ACC112 (cell line): Measurements from ENCODE around the gene SFMBT1.
A peak's percentile ranks its signal among the peaks of the same experiment; 100 is the strongest.

Experiments
- H2AFZ ChIP-seq: fragments of 200-600 bp; sonication (generic); one replicate; pipeline ENCODE4 v1.6.0; 2017; ENCODE audit warnings: antibody characterized with exemption, low read length; ENCODE audit not compliant: unreplicated experiment
- H3K27ac ChIP-seq: fragments of 200-600 bp; sonication (generic); 2 replicates; pipeline ENCODE4 v1.5.1; 2014; ENCODE audit warnings: low read depth, mild to moderate bottlenecking, antibody characterized with exemption, low read length, moderate library complexity
- H3K27me3 ChIP-seq: fragments of 200-600 bp; sonication (generic); 2 replicates; pipeline ENCODE4 v1.6.1; 2014; ENCODE audit warnings: mild to moderate bottlenecking, antibody characterized with exemption, low read length, moderate library complexity, mixed read lengths; ENCODE audit not compliant: insufficient read depth
- H3K36me3 ChIP-seq: fragments of 200-600 bp; sonication (generic); 2 replicates; pipeline ENCODE4 v1.6.1; 2016; ENCODE audit warnings: mild to moderate bottlenecking, antibody characterized with exemption, low read length, moderate library complexity, mixed read lengths; ENCODE audit not compliant: insufficient read depth
- H3K4me1 ChIP-seq: fragments of 200-600 bp; sonication (generic); one replicate; pipeline ENCODE4 v1.6.1; 2016; ENCODE audit warnings: low read length, mixed read lengths; ENCODE audit not compliant: insufficient read depth, unreplicated experiment, control insufficient read depth
- H3K4me3 ChIP-seq: fragments of 200-600 bp; sonication (generic); 2 replicates; pipeline ENCODE4 v1.5.1; 2014; ENCODE audit warnings: mild to moderate bottlenecking, low read depth, low read length
- H3K79me2 ChIP-seq: fragments of 200-600 bp; sonication (generic); one replicate; pipeline ENCODE4 v1.6.0; 2016; ENCODE audit warnings: low read length; ENCODE audit not compliant: control insufficient read depth, unreplicated experiment, insufficient read depth

The SFMBT1 gene

DNA sequence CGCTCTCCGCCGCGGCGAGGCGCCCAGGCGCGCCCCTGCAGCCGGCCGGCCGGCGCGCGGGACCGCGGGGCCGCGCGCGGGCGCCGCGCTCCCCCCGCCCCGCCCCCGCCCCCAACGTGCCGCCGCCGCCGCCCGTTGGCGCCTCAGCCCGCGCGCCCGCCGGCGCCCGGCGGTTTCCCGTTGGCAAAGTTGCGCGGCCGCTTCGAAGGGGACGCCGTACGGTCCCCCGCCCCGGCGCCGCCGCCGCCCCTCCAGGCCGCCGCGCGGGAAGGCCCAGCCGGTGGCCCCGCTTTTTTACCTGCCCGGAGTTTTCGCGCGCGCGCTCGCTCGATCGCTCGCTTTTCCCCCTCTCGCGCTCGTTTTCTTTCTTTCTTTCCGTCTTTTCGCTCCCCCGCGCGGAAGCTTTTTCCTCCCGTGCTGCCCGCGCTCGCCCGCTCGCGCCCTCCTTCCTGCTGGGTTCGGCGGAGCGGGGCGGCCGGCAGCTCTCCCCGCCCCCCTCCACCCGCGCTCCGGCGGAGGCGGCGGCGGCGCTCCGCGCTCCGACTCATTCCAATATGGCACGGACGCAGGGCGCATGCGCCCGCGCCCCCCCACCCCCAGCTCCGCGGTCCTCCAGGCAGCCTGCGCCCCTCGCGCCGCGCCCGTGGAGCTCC, at the start of gene SFMBT1:
Gene SFMBT1, minus strand, starts transcription at position 556 of the 653 bp plus-strand sequence. CDS start 76,945 bp downstream, outside the sequence.
- H3K4me1 ChIP-seq, result peaks cover 7% of the 10 kb centered on the region
- peaks cover 18% of the 10 kb centered on the region; the same call in 1 of the 2 replicates for H3K27me3 ChIP-seq
- H3K79me2 ChIP-seq, result peaks cover 9% of the 10 kb centered on the region
- H3K4me3 ChIP-seq, result peak within 1 kb of the TSS; percentile 98
- no peaks in the 10 kb centered on the region for H3K36me3 ChIP-seq
- peak within 1 kb of the TSS; percentile 40 for H3K27ac ChIP-seq
- H2AFZ ChIP-seq, result peak within 1 kb of the TSS; percentile 98

GRCh38 chr3:53092942-53093341, 47.1 kb upstream of the SFMBT1 start:
- Histone ChIP-seq H3K27ac (no peak overlapping the region), H3K4me3 (no peak overlapping the region), H2AFZ (no peak overlapping the region), H3K36me3 (peaks cover 7% of the 10 kb centered on the region; the same call in 1 of the 2 replicates), H3K27me3 (no peaks in the 10 kb centered on the region), H3K4me1 (no peaks in the 10 kb centered on the region), H3K79me2 (no peaks in the 10 kb centered on the region)

- Histone ChIP-seq H3K4me1 (no peaks in the 10 kb centered on the region), H3K79me2 (no peaks in the 10 kb centered on the region), H3K4me3 (no peak overlapping the region), H2AFZ (no peak overlapping the region), H3K36me3 (peaks cover 7% of the 10 kb centered on the region; the same call in 1 of the 2 replicates), H3K27me3 (no peaks in the 10 kb centered on the region), H3K27ac (no peak overlapping the region)
Measured at GRCh38 chr3:53092216-53092615, 46.3 kb upstream of the SFMBT1 start.

DNA sequence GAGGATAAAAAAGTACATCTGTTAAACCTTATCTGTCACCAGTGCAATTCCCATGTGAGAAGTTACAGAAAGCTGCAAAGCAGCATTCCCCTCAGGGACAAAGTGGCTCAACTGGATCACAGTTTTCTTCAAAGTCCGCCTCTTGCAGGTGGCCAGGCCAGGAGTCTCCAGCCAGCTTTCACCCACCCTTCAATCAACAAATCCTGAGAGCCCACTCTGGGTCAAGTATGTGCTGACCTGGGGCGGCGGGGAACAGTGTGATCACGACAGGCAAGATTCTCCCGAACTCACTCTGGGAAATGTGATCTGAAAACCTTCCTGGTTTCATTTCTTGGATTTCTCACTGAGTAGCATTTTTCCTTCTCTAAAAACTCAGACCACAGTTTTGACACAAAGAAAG, 45.1 kb upstream of the SFMBT1 start:
- Histone ChIP-seq H2AFZ (no peak overlapping the region), H3K79me2 (no peaks in the 10 kb centered on the region), H3K36me3 (peaks cover 7% of the 10 kb centered on the region; the same call in 1 of the 2 replicates)

DNA sequence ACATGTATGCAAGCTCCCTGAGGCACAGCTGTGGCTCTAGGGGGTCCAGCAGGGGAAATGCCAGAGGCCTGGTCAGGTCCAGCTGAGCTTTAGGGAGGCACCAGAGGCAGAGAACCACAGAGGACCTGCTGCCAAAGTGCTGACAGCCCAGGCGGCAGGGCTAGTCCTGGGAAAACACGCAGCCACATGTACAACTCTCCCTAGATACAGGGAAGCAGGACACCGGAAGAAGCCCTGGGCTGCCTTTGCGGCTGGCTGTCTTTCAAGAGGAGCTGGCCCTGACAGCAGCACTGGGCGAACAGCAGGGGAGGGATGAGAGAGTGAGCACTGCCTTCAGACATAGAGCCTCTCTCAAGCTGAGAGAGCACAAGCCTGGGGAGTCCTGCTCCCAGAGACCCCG, 43.6 kb upstream of the SFMBT1 start:
- H3K27ac ChIP-seq, result no peak overlapping the region
- H3K27me3 ChIP-seq, result no peaks in the 10 kb centered on the region
- H3K4me3 ChIP-seq, result no peak overlapping the region
- no peaks in the 10 kb centered on the region for H3K79me2 ChIP-seq
- H3K4me1 ChIP-seq, result no peaks in the 10 kb centered on the region
- peaks cover 7% of the 10 kb centered on the region; the same call in 1 of the 2 replicates for H3K36me3 ChIP-seq
- no peak overlapping the region for H2AFZ ChIP-seq

More for the DNA sequence above, 45.1 kb upstream of the SFMBT1 start:
- Histone ChIP-seq H3K27ac (no peak overlapping the region), H3K4me3 (no peak overlapping the region), H3K4me1 (no peaks in the 10 kb centered on the region), H3K27me3 (no peaks in the 10 kb centered on the region)

GRCh38 chr3:53085476-53085875, 39.6 kb upstream of the SFMBT1 start:
- Histone ChIP-seq H3K79me2 (no peaks in the 10 kb centered on the region), H3K4me3 (no peak overlapping the region), H3K4me1 (no peaks in the 10 kb centered on the region), H3K27ac (no peak overlapping the region), H3K36me3 (peaks cover 5% of the 10 kb centered on the region; the same call in 1 of the 2 replicates), H3K27me3 (no peaks in the 10 kb centered on the region), H2AFZ (no peak overlapping the region)

DNA sequence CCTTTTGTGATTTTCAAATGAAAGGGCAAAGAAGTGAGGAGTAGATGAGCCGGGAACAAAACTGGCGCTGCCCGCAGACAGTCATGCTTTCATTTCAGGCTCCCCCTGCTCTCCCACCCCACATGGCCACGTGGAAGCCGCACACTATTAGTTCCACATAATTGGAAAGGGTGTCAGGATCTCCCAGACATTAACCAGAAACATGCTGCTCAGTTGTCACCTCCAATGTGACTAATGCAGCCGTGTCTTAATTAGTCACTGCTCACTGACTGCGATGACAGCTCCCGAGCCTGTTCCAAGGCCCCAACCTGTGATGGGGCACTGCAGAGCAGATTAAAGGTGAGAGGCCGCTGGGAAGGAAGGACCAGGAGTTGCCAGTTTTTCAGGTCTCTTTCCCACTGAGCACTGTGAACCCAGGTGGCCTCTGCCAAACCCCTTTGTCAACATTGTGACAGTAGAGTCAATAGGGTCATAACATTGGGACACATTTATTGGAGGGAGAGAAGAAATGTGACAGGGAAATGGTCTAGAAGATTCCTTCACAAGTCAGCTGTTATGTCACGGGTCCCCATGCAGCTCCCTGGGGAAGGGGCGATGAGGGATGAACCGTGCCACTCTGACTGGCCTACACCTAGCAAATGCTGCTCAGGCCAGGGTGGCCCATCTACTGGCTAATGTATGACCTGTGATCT, 38.6 kb upstream of the SFMBT1 start:
- Histone ChIP-seq H3K4me1 (no peaks in the 10 kb centered on the region), H3K4me3 (no peak overlapping the region), H3K27me3 (no peaks in the 10 kb centered on the region), H3K36me3 (no peaks in the 10 kb centered on the region), H3K79me2 (no peaks in the 10 kb centered on the region), H2AFZ (no peak overlapping the region), H3K27ac (no peak overlapping the region)

GRCh38 chr3:53083949-53084309, 38.1 kb upstream of the SFMBT1 start:
- H3K4me3 ChIP-seq, result no peak overlapping the region
- H3K27me3 ChIP-seq, result no peaks in the 10 kb centered on the region
- H3K79me2 ChIP-seq, result no peaks in the 10 kb centered on the region
- H2AFZ ChIP-seq, result no peak overlapping the region
- H3K36me3 ChIP-seq, result no peaks in the 10 kb centered on the region
- no peaks in the 10 kb centered on the region for H3K4me1 ChIP-seq
- H3K27ac ChIP-seq, result no peak overlapping the region

DNA sequence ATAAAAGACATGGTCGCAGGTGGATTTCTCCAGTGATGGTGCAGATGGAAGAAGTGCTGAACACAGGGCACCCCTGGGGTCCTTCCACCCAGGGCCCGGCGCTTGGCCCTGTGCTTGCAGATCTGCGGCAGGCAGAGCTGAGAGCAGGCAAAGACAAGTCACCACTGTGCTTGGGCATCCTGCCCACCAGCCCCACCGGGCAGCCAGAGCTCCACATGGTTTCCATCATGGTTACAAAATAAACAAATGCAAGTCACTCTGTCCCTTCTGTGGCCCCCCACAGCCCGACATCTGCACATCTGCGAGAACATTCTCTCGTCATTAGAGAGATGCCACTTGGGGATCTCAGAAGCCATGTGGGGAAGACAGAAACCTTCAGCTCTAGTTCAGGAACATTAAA, 37.6 kb upstream of the SFMBT1 start:
- H3K36me3 ChIP-seq, result no peaks in the 10 kb centered on the region
- no peaks in the 10 kb centered on the region for H3K4me1 ChIP-seq
- H3K27me3 ChIP-seq, result no peaks in the 10 kb centered on the region
- H3K27ac ChIP-seq, result no peak overlapping the region
- no peak overlapping the region for H2AFZ ChIP-seq
- no peak overlapping the region for H3K4me3 ChIP-seq
- no peaks in the 10 kb centered on the region for H3K79me2 ChIP-seq

- no peaks in the 10 kb centered on the region for H3K36me3 ChIP-seq
- no peaks in the 10 kb centered on the region for H3K27me3 ChIP-seq
- no peak overlapping the region for H2AFZ ChIP-seq
- no peak overlapping the region for H3K27ac ChIP-seq
- H3K79me2 ChIP-seq, result no peaks in the 10 kb centered on the region
- H3K4me3 ChIP-seq, result no peak overlapping the region
- no peaks in the 10 kb centered on the region for H3K4me1 ChIP-seq
Measured at GRCh38 chr3:53082736-53083135, 36.9 kb upstream of the SFMBT1 start.

GRCh38 chr3:53081318-53081717, 35.4 kb upstream of the SFMBT1 start:
- no peaks in the 10 kb centered on the region for H3K79me2 ChIP-seq
- no peaks in the 10 kb centered on the region for H3K36me3 ChIP-seq
- H3K27ac ChIP-seq, result no peak overlapping the region
- no peaks in the 10 kb centered on the region for H3K27me3 ChIP-seq
- H3K4me3 ChIP-seq, result no peak overlapping the region
- no peak overlapping the region for H2AFZ ChIP-seq
- H3K4me1 ChIP-seq, result no peaks in the 10 kb centered on the region
